LNCaP clone FGC (cell line): ENCODE data around the gene KCNH4.

Experiments
- DNase-seq: peaks from one replicate; pipeline ENCODE4 v3.0.0-alpha.2; 2011; ENCODE audit warnings: low read depth
- H3K4me3 ChIP-seq: 2 replicates; pipeline ENCODE4 v1.5.1; 2011; ENCODE audit warnings: mild to moderate bottlenecking, low read depth, low read length, control low read depth
- TF ChIP-seq, protein P1 (sequence below): IDR thresholded peaks from 2 replicates; pipeline ENCODE4 v1.5.1; 2012; ENCODE audit warnings: mild to moderate bottlenecking; ENCODE audit not compliant: control insufficient read depth, insufficient read depth; ENCODE audit errors: extremely low read depth

Gene KCNH4

DNA sequence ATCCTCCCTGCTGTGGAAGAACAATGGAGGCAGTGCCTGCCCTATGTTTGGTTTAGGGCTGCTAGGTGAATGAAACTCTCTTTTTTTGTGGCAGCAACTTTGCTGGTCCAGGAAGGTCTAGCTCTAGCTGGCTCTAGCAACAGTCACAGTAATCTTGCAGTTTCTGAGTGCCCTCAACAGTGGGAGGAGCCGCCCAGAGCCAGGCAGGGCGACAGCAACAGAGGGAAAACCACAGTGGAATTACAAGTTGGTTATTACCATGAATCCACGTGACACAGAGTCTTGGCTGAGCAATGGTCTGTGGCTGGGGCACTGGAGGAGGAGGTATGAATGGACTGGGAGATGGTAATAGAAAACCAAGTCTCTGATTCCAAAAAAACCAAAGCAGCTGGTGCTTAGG lies 48.0 kb downstream of the KCNH4 start:
- TF ChIP-seq, protein P1, sequence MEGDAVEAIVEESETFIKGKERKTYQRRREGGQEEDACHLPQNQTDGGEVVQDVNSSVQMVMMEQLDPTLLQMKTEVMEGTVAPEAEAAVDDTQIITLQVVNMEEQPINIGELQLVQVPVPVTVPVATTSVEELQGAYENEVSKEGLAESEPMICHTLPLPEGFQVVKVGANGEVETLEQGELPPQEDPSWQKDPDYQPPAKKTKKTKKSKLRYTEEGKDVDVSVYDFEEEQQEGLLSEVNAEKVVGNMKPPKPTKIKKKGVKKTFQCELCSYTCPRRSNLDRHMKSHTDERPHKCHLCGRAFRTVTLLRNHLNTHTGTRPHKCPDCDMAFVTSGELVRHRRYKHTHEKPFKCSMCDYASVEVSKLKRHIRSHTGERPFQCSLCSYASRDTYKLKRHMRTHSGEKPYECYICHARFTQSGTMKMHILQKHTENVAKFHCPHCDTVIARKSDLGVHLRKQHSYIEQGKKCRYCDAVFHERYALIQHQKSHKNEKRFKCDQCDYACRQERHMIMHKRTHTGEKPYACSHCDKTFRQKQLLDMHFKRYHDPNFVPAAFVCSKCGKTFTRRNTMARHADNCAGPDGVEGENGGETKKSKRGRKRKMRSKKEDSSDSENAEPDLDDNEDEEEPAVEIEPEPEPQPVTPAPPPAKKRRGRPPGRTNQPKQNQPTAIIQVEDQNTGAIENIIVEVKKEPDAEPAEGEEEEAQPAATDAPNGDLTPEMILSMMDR, result no peak
- H3K4me3 ChIP-seq, result no peak overlapping the region
- DNase-seq, result no peak

- H3K4me3 ChIP-seq, result no peak overlapping the region
- TF ChIP-seq, protein P1, result no peak
- no peak for DNase-seq
Measured at GRCh38 chr17:42131981-42132432, 48.9 kb downstream of the KCNH4 start.

GRCh38 chr17:42131232-42131631 lies 49.7 kb downstream of the KCNH4 start:
- TF ChIP-seq, protein P1, result no peak
- DNase-seq, result no peak
- H3K4me3 ChIP-seq, result no peak overlapping the region

- TF ChIP-seq, protein P1, result no peak
- no peak for DNase-seq
- H3K4me3 ChIP-seq, result no peak overlapping the region
Measured at GRCh38 chr17:42130310-42130936, 50.5 kb downstream of the KCNH4 start.

- TF ChIP-seq, protein P1, result no peak
- no peak for DNase-seq
- H3K4me3 ChIP-seq, result no peak overlapping the region
Measured at GRCh38 chr17:42129109-42129837, 51.7 kb downstream of the KCNH4 start.

GRCh38 chr17:42127414-42127813 lies 53.5 kb downstream of the KCNH4 start:
- no peak for DNase-seq
- no peak overlapping the region for H3K4me3 ChIP-seq
- TF ChIP-seq, protein P1, result no peak
